Raji (cell line): ENCODE data around the gene ADCY5.

Source experiments
- POLR2A ChIP-seq: IDR thresholded peaks from 2 replicates; pipeline ENCODE4 v1.6.1; 2011; ENCODE audit warnings: low read depth, low read length, control low read depth; ENCODE audit not compliant: insufficient read depth

The ADCY5 gene

DNA sequence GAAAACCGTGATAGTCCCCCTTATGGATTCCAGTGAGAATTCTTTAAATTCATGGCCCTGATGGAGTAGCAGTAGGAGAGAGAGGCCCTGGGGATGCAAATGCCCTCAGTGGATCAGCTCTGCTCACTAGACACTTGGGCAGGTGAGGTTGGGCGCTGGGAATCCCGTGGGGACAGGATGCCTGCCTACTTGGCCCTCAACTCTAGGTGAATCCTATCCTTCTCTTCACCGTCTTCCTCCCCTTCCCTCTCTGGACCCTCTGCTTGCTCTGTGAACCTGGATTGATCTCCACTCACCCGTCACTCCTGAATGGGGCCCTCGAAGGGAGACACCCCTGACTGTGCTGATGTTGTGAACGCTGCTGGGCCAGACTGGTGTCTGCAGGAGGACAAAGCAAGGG, 169.8 kb downstream of the ADCY5 start:
- TF ChIP-seq POLR2A = no peak

DNA sequence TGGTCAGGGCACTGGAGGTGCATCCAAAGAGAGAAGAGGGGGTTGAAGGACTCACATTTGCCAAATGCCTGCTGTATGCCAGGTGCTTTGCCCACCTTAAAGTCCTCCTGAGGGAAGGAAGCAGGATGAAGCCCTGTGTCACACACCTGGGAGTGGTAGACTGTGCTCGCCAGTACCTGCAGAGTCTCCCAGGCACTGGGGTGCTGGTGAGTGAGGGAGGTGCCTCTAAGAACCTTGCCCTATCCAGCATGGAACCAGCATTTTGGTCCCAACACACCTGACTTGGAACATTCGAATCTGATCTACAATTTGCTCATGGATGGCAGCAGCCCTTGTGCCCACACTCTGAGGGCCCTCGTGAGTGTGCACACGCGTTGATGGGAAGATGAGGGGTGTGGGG, 170.4 kb downstream of the ADCY5 start:
- no peak for TF ChIP-seq POLR2A

DNA sequence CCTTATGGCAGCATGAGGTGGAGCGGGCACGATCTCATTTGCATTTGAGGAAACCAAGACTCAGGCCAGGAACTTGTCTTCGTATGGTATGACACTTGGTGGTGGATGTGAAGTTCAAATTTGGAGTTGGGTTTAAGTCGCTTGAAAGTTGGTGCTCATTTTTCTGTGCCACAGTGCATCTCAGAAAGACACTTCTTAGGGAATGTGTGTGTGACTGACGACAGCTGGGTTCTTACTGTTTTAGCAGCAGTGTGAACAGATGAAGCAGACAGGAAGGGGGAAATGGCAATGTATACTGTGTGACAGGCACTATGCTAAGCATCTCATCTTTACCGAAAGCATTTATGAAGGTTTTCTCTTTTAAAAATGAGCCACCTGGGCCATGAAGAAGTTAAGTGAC, 171.8 kb downstream of the ADCY5 start:
- TF ChIP-seq POLR2A = no peak

DNA sequence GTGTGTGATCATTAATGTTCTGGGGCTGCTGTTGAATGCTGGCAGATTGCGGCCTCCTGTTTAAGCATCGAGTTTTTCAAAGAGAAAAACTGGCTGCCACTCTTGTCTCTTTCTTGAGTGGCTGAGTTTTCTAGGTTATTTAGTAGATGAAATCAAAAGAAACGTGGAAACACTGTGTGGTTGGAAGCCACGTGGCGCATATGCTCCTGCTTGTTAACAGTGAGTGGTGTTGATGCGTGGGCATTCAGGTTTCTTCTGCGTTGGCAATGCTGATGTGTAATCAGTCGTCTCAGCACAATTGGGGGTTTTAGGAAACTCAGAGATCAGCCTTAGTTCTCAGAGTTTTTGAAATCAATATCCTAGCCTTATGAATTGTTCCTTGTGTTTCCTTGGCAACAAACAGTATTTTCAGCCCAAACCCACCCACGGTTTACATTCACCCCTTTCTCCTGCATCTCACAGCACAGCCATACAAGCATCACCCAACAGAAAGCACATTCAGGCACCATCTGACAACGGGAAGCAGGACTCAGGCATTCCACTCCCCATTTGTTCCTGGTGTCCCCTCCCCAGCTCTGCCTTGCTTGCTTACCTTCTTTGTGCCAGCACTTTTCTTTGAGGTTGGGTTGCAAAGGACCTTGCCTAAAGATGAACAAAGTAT, 172.4 kb downstream of the ADCY5 start:
- no peak for TF ChIP-seq POLR2A

DNA sequence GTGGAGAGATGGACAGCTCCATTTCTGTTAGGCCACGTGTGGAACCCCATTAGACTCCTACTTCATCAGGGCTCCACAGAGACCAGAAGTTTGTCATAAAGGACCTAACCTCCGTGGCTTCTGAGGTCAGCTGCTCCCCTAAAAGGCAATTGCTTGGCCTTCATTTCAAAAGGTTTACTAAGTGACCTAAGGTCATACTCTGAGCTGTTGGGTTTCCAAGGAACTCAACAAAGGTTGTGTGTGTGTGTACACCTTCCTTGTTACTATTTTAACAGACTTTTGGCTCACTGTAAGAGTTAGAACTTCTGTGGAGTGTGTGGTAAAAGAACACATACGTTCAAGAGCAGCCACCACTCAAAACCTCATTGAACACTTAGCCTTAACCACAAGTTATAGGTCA, 173.2 kb downstream of the ADCY5 start:
- TF ChIP-seq POLR2A = no peak

DNA sequence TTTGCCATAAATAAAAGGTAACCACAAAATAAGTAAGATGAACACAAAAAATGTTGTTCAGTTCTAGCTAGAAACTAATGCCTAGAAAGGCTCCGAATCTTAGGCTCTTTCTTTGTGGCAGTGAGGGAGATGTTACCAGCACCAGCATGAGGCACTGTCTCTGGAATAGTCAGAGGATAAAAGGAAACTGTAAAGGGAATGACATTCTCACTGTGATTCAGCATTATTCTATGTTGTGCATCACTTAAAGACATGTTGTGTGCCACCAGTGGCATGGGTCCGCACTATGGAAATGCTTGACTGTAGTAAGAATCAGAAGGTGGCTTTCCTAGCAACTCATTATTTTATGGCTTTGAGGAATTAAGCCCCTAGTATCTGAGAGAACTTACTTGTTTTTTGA, 176.3 kb downstream of the ADCY5 start:
- TF ChIP-seq POLR2A = no peak

DNA sequence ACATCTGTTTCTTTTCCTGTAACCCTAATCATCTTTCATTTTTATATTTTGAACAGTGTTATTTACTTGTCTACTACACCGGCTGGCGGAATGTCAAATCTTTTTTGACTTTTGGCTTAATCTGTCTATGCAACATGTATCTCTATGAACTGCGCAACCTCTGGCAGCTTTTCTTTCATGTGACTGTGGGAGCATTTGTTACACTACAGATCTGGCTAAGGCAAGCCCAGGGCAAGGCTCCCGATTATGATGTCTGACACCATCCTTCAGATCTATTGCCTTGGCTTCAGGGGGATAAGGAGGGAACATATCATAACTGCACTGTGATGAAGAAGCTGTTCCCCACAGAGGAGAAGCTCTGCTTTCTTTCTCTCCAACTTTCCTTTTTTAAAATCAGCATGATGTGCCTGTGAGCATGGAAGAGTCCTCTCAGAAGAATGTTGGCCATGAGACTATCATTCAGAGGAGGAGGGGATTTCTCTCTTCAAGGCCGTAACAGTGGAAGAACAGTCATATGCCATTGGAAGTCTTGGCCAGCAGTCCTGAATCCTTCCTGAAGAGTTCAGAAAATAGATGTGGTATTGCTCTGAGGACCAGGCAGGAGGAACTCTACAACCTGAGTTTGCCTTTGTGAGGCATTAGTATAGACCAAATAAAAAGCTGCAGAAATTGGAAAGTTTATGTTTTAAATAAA, 177.3 kb downstream of the ADCY5 start:
- TF ChIP-seq POLR2A = no peak

DNA sequence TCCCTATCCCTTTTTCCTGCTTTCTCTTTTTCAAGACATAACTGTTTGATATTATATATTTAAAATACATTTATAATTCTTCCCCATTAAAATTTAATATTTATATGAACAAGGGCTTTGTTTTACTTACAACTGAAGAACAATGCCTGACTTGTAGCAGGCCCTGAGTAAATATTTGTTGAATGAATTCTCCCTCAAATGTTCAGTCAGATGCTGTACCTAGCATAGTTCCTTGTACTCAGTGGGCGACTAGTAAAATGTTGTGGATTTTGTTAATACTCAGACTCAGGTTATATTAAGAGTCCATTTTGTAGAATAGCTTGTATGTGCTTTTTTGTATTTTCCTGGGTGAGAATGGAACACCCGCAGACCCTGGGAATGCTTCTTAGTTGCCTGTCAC, 178.1 kb downstream of the ADCY5 start:
- TF ChIP-seq POLR2A = no peak

DNA sequence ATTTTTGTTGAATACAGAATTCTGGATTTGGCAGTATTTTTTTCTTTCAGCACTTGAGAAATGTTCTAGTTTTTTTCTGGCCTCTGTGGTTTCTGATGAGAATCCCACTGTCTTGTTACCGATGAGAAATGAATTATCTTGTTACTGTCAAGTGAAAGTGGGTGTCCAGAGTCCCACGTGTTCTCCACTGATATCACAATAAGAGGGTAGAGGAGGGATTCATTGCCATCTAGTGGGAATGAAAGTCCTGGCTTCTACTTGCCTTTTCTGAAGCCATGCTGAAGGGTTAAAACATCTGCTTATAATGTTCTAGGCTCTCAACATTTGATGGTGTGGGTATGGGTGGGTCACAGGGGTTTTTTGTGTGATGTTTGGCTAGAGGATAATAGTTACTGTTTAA, 181.1 kb downstream of the ADCY5 start:
- no peak for TF ChIP-seq POLR2A

DNA sequence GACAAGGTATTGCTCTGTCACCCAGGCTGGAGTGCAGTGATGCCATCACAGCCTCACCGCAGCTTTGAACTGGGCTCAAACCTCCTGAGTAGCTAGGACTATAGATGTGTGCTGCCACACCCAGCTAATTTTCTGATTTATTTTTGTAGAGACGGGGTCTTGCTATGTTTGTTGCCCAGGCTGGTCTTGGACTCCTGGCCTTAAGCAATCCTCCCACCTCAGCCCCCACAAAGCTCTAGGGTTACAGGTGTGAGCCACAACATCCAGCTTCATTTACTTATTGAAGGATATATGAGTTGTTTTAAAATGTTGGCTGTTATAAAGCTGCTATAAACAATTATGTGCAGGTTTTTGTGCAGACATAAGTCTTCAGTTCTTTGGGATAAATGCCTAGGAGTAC, 184.9 kb downstream of the ADCY5 start:
- TF ChIP-seq POLR2A = no peak

DNA sequence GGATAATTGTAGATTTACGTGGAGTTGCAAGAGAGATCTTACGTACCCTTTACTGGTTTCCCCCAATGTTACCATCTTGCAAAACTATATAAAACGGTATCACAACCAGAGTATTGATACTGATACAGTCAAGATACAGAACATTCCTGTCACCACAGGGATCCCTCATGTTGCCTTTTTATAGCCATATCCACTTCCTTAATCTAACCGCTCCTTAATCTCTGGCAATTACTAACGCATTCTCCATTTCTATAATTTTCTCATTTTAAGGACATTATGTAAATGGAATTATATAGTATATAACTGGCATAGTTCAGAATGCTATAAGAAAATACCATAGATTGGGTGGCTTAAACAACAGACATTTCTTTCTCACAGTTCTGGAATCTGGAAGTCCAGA, 186.0 kb downstream of the ADCY5 start:
- TF ChIP-seq POLR2A = no peak

DNA sequence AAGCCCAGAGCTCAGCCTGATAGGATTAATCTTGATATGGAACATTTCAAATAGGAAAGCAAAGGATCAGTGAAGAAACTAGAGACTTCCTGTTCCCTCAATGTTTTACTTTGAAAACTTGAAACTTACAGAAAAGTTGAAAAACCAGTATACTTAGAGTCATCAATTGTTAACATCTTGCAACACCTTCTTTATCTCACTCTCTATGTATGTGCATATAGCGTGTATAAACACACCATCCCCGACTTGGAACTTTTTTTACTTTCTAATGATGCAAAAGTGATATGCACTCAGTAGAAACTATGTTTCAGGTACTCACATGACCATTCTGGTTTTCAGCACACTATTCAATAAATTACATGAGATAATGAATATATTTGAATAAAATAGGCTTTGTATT, 186.7 kb downstream of the ADCY5 start:
- no peak for TF ChIP-seq POLR2A

DNA sequence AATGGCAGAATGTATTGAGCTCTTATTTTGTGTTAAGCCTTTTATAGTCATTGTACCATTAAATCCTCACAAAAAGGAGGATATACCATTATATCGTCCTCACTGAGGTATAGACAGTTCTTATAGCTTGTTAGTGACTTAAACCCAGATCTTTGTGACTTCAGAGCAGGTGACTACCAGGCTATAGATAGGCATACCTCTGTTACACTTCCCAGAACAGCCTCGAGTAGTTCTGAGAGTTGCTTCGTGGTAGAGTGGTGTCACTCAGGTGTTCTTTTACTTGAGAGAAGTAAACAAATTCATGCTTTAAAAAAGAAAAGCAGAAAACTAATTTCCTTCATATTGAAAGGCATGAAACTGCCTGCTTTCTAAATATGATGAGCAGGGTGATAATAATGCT, 187.2 kb downstream of the ADCY5 start:
- TF ChIP-seq POLR2A = no peak

DNA sequence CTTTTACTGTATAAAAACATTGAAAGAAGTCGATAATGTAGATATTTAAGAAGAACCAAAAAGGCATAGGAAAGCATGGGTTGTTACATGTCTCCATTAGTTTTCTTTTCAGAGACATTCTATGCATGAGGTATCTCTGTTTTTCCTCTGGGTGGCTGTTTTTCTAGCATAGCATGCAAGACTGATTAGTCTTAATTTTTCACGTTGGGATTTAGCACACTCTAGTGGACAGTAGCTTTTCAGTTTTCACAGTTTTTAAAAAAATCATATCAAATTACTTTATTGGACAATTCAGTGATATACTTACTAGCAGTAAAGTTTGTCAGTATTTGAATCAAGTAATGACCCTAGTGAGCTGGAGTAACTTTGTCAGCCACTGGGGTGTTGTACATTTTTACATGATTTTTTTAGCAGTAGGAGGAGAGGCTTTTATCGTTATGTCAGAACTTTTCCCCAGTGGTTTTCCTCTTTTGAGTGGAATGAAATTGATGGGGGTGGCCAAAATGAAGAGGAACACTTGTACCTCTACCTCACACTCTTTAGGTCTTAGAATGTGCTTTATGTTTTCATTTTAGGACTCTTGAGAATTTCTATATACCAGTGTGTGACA, 190.0 kb downstream of the ADCY5 start:
- no peak for TF ChIP-seq POLR2A

DNA sequence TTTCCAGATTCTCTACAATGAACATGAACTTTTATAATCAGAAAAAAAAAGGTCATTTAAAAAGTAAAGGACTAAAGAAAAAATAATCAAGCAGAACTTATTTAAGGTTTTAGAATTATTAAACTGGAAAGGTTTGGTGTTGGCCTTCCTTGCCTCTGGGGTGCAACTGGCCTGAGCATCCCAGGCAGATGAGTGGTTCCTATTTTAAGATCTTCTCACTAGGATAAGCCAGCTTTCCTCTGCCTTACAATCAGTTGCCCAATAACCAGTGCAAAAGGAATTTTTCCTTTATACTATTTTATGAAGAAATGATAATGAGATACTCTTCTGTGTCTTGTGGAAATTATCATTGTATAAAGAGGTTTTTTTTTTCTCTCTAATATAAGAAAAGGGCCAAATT, 190.5 kb downstream of the ADCY5 start:
- no peak for TF ChIP-seq POLR2A

DNA sequence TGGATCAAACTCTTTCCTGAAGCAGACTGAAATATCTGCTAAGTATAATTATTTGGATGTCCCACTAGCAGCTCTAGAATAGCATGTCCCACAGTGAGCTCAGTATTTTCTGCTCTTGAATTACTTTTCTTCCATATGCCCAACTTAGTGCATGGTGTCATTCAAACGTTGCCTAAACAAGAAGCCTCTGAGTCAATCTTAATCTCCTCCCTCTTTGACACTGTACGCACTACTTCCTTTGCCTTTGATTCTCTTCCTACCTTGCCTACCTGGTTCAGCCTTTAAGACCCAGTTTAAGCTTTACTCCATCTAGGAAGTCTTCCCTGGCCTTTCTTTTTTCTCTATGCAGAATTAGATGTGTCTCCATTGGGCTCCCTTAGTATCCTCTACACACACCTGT, 192.6 kb downstream of the ADCY5 start:
- TF ChIP-seq POLR2A = no peak
